Esophagus squamous epithelium (tissue), 4 donors: Measurements from ENCODE around the gene PDGFC.

Experiments used
- POLR2A ChIP-seq, 4 donors: fragments of 450-650 bp; IDR thresholded peaks; one replicate each; pipeline ENCODE4 v1.6.1; 2017; ENCODE audit warnings: antibody characterized with exemption in 4 of 4, mild to moderate bottlenecking in 4 of 4, moderate library complexity in 3 of 4
- TF ChIP-seq, protein P1 (sequence below), 6 experiments: fragments of 450-650 bp in 4 of 6; fragments of 200-600 bp in 2 of 6; sonication (generic) in 2 of 6; IDR thresholded peaks; one replicate each; pipeline ENCODE4 v1.5.1; 2016 to 2019; ENCODE audit warnings: antibody characterized with exemption in 6 of 6, mild to moderate bottlenecking in 4 of 6, moderate library complexity in 4 of 6

DNA sequence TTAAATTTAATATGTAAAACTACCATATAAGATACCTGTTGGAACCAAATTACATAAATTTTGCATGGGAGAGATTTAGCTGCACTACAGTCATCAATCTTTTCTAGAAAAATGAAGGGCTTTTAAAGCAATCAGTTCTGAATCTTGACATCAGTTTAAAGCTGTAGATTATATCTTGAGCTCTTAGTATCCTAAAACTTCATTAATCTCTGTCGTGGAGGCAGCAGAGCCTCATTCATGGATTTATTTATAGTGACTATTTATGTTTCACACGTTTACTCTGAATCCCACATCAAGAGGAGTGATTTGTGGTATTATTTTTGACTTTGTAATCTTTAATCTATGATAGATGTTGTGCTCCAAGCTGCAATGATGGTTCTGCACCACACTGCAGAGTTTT lies 175.9 kb downstream of the PDGFC start:
- TF ChIP-seq POLR2A (IDR thresholded peaks at IDR 0.05) = no peak
- TF ChIP-seq, protein P1, sequence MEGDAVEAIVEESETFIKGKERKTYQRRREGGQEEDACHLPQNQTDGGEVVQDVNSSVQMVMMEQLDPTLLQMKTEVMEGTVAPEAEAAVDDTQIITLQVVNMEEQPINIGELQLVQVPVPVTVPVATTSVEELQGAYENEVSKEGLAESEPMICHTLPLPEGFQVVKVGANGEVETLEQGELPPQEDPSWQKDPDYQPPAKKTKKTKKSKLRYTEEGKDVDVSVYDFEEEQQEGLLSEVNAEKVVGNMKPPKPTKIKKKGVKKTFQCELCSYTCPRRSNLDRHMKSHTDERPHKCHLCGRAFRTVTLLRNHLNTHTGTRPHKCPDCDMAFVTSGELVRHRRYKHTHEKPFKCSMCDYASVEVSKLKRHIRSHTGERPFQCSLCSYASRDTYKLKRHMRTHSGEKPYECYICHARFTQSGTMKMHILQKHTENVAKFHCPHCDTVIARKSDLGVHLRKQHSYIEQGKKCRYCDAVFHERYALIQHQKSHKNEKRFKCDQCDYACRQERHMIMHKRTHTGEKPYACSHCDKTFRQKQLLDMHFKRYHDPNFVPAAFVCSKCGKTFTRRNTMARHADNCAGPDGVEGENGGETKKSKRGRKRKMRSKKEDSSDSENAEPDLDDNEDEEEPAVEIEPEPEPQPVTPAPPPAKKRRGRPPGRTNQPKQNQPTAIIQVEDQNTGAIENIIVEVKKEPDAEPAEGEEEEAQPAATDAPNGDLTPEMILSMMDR (IDR thresholded peaks at IDR 0.05) = no peak
